Effector memory CD4-positive, alpha-beta T cell (primary cell): ENCODE measurements around the gene USP20.
"Not testable (repeated sequence)": the region's sequence is repeated elsewhere in the genome, so short reads cannot be mapped to it uniquely, and the experiment has no call there.

Experiments used
- DNase-seq, 3 donors: peaks; one replicate each; pipeline ENCODE4 v3.0.0-alpha.2; 2020
- H3K27ac ChIP-seq: 2 replicates; pipeline ENCODE4 v1.7.0; 2013; ENCODE audit warnings: mild to moderate bottlenecking, low read length, moderate library complexity; ENCODE audit not compliant: insufficient read depth, poor library complexity, severe bottlenecking
- H3K27me3 ChIP-seq: replicated peaks from 2 replicates; pipeline ENCODE4 v1.7.0; 2013; ENCODE audit warnings: mild to moderate bottlenecking, low read length; ENCODE audit not compliant: insufficient read depth, control insufficient read depth, poor library complexity, severe bottlenecking
- H3K36me3 ChIP-seq: 2 replicates; pipeline ENCODE4 v1.7.0; 2013; ENCODE audit warnings: mild to moderate bottlenecking, low read length, moderate library complexity; ENCODE audit not compliant: control insufficient read depth, insufficient read depth
- H3K4me1 ChIP-seq: 2 replicates; pipeline ENCODE4 v1.7.0; 2013; ENCODE audit warnings: low read length, mild to moderate bottlenecking; ENCODE audit not compliant: control insufficient read depth, insufficient read depth, poor library complexity, severe bottlenecking
- H3K4me3 ChIP-seq: 2 replicates; pipeline ENCODE4 v1.7.0; 2013; ENCODE audit warnings: low read length, low read depth, mild to moderate bottlenecking; ENCODE audit not compliant: insufficient read depth, poor library complexity, severe bottlenecking
- H3K9me3 ChIP-seq: 2 replicates; pipeline ENCODE4 v1.7.0; 2013; ENCODE audit warnings: mild to moderate bottlenecking, low read length, moderate library complexity; ENCODE audit not compliant: control insufficient read depth
- total RNA-seq, 3 donors: gene quantifications; one replicate each; lab custom pipeline; 2026; lab: John Stamatoyannopoulos, UW

USP20 gene
- 139 to 171 (median 155) reads per million in 3 donors for total RNA-seq

DNA sequence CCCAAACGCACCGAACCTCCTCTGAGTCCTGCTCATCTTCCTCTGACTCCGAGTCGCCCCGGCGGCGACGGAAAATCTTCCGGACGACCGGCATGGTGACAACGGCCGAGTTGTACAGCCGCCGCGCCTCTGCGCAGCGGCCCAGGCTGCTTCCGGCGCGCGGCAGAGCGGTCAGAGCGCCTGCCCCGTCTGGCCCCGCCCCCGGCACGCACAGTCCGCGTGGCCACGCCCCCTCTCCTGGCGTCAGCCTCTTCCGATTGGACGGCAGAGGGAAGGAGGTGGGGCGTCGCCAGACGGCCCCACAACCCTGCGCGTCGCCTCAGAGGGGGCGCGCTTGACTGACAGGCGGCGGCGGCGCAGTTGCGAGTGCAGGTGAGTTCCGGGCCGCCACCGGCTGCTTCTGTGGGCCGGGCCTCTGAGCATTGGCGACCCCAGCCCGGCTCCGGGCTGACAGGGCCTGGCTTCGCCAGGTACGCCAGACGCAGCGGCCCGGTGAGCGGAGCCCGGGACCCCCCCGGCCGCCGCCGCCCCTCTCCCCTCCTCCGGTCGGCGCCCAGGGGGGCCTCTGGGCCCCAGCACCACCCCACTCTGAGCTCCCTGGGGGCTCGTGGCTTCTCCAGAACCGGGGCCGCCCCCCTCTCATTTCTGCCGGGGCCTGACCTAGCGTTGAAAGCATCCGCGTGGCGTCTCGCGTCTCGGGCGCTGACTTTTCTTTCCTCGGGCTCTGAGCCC lies at the start of gene USP20, which contains the start of gene C9orf78:
Gene USP20 (plus strand): TSS at position 331 of the 732 bp plus-strand sequence. CDS start 17,098 bp downstream, outside the sequence.
Gene C9orf78 (minus strand): TSS at position 148 of the 732 bp plus-strand sequence. CDS start 54 bp downstream, at position 94.
- Histone ChIP-seq H3K27ac (peak within 1 kb of the TSS; percentile 92), H3K36me3 (peaks cover 31% of the 10 kb centered on the region), H3K4me1 (peaks cover 46% of the 10 kb centered on the region), H3K27me3 (no peaks in the 10 kb centered on the region), H3K9me3 (no peaks in the 10 kb centered on the region), H3K4me3 (peak within 1 kb of the TSS; percentile 97)
- peak; percentile 94 to 97 (median 95) for DNase-seq

GRCh38 chr9:129785866-129786265 lies 49.4 kb upstream of the USP20 start:
- no peak for DNase-seq
- Histone ChIP-seq H3K36me3 (no peaks in the 10 kb centered on the region), H3K4me3 (no peak overlapping the region), H3K4me1 (no peaks in the 10 kb centered on the region), H3K27me3 (no peaks in the 10 kb centered on the region), H3K27ac (no peak overlapping the region), H3K9me3 (no peaks in the 10 kb centered on the region)

DNA sequence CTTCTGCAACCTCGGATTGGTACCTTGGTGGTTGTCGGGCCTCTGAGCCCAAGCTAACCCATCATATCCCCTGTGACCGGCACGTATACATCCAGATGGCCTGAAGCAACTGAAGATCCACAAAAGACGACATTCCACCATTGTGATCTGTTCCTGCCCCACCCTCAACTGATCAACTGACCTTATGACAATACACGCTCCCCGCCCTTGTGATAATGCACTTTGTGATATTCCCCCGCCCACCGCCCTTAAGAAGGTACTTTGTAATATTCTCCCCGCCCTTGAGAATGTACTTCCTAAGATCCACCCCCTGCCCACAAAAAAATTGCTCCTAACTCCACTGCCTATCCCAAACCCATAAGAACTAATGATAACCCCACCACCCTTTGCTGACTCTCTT lies 48.8 kb upstream of the USP20 start:
- Histone ChIP-seq H3K4me3 (no peak overlapping the region), H3K27ac (no peak overlapping the region), H3K4me1 (no peaks in the 10 kb centered on the region), H3K27me3 (no peaks in the 10 kb centered on the region), H3K9me3 (no peaks in the 10 kb centered on the region), H3K36me3 (no peaks in the 10 kb centered on the region)
- DNase-seq, result no peak

- Histone ChIP-seq H3K27me3 (no peaks in the 10 kb centered on the region), H3K9me3 (no peaks in the 10 kb centered on the region), H3K27ac (no peak overlapping the region), H3K36me3 (no peaks in the 10 kb centered on the region), H3K4me3 (no peak overlapping the region), H3K4me1 (no peaks in the 10 kb centered on the region)
- DNase-seq, result no peak
Observed at GRCh38 chr9:129794549-129794948, 40.7 kb upstream of the USP20 start.

DNA sequence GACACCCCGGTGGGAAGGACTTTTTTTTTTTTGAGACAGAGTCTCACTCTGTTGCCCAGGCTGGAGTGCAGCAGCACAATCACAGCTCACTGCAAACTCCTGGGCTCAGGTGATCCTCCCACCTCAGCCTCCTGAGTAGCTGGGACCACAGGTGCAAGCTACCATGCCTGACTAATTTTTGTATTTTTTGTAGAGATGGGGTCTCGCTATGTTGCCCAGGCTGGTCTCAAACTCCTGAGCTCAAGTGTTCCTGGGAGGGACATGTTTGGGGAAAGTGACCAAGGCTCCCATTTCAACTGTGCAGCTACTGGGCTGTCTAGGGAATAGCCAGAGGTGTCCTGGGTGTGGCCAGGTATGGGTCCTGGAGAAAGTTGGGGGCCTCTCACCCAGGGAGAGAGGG lies 39.2 kb upstream of the USP20 start:
- H3K4me3 ChIP-seq, H3K27ac ChIP-seq, DNase-seq, H3K4me1 ChIP-seq, H3K27me3 ChIP-seq, H3K36me3 ChIP-seq, H3K9me3 ChIP-seq: not testable (repeated sequence)

DNA sequence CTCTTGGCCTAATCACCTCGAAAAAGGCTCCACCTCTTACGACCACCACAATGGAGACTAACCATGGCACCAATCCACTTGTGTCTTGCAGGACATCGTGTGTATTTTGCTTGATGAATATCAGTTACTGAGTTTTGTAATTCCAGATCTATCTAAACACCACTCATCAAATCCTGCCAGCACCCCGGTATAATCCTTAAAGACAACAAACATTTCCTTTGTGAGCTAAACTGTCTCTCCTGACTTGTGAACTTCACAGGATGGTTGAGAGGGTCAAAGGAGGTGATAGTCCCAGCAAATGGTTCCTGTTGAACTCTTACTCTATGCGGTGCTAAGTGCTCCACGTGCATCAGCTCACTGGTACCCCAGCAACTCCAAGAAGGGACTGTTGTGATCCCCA lies 36.3 kb upstream of the USP20 start:
- Histone ChIP-seq H3K4me1 (peaks cover 5% of the 10 kb centered on the region), H3K36me3 (no peaks in the 10 kb centered on the region), H3K27ac (no peak overlapping the region), H3K4me3 (no peak overlapping the region), H3K27me3 (no peaks in the 10 kb centered on the region), H3K9me3 (no peaks in the 10 kb centered on the region)
- DNase-seq, result no peak

GRCh38 chr9:129801504-129801903 lies 33.8 kb upstream of the USP20 start:
- no peak overlapping the region for H3K4me3 ChIP-seq
- no peaks in the 10 kb centered on the region for H3K27me3 ChIP-seq
- peaks cover under 1% of the 10 kb centered on the region for H3K36me3 ChIP-seq
- no peak for DNase-seq
- peaks cover 9% of the 10 kb centered on the region for H3K4me1 ChIP-seq
- H3K9me3 ChIP-seq, result no peaks in the 10 kb centered on the region
- H3K27ac ChIP-seq, result no peak overlapping the region

GRCh38 chr9:129802833-129803675 lies 32.2 kb upstream of the USP20 start, which contains the start of gene TOR1B:
Gene TOR1B, plus strand, starts transcription at chr9:129803184. Its CDS starts 29 bp downstream, at chr9:129803213.
- H3K27me3 ChIP-seq, result no peaks in the 10 kb centered on the region
- peak; percentile 88 to 92 (median 90) for DNase-seq
- no peaks in the 10 kb centered on the region for H3K9me3 ChIP-seq
- H3K36me3 ChIP-seq, result peaks cover 15% of the 10 kb centered on the region
- H3K4me1 ChIP-seq, result peaks cover 9% of the 10 kb centered on the region
- H3K4me3 ChIP-seq, result peak within 1 kb of the TSS; percentile 93
- H3K27ac ChIP-seq, result peak within 1 kb of the TSS; percentile 83

GRCh38 chr9:129803676-129804060 lies 31.6 kb upstream of the USP20 start:
- no peak for DNase-seq
- no peaks in the 10 kb centered on the region for H3K27me3 ChIP-seq
- H3K4me1 ChIP-seq, result peaks cover 9% of the 10 kb centered on the region
- H3K27ac ChIP-seq, result peak overlapping the region; percentile 83
- H3K36me3 ChIP-seq, result peaks cover 18% of the 10 kb centered on the region
- peak overlapping the region; percentile 93 for H3K4me3 ChIP-seq
- no peaks in the 10 kb centered on the region for H3K9me3 ChIP-seq

DNA sequence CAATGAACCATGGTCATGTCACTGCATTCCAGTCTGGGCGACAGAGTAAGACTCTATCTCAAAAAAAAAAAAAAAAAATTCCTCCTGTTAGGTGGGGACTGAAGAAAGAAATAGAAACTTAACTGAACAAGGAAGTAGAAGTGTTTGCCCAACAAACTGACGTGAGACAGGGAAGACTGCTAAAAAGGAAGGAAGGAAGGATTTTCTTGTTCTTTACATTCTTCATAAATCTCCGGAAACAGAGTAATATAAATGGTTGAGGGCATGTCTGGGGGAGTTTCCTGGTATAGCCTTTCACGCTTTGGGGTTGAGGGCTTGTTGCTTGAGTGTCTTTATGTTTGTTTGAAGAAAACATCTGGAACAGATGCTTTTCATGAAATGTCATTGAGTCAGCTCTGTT lies 29.2 kb upstream of the USP20 start:
- peaks cover 9% of the 10 kb centered on the region for H3K4me1 ChIP-seq
- H3K27ac ChIP-seq, result no peak overlapping the region
- no peaks in the 10 kb centered on the region for H3K9me3 ChIP-seq
- H3K4me3 ChIP-seq, result no peak overlapping the region
- DNase-seq, result no peak
- no peaks in the 10 kb centered on the region for H3K27me3 ChIP-seq
- peaks cover 40% of the 10 kb centered on the region for H3K36me3 ChIP-seq
